NB4 (cell line): ENCODE data around the gene HEMK1.

Experiments used
- CTCF ChIP-seq: IDR thresholded peaks from one replicate; pipeline ENCODE4 v1.5.1; 2012; ENCODE audit warnings: low read depth, low read length
- MAX ChIP-seq: IDR thresholded peaks from 2 replicates; pipeline ENCODE4 v1.6.1; 2011; ENCODE audit warnings: low read depth, low read length
- MYC ChIP-seq: IDR thresholded peaks from 2 replicates; pipeline ENCODE4 v1.6.1; 2011; ENCODE audit warnings: low read depth, low read length
- POLR2A ChIP-seq: IDR thresholded peaks from 2 replicates; pipeline ENCODE4 v1.6.1; 2011; ENCODE audit warnings: mild to moderate bottlenecking; ENCODE audit not compliant: insufficient read length; ENCODE audit errors: extremely low read depth

- TF ChIP-seq CTCF (peak; percentile 4), POLR2A (peak; percentile 75), MAX (no peak), MYC (peak; percentile 21; the same call in 1 of the 2 replicates)
These were observed 42.3 kb downstream of the HEMK1 start, which contains the start of gene CISH for GRCh38 chr3:50611464-50612233.
